ENCODE data around the gene CALML3.

Gene CALML3

GRCh38 chr10:5561704-5562645, 37.2 kb downstream of the CALML3 start:
- no peak overlapping the region for H3K4me3 ChIP-seq (ENCODE audit: low read depth, low read length, poor library complexity, severe bottlenecking)
- no peaks in the 10 kb centered on the region for H4K20me1 ChIP-seq (ENCODE audit: insufficient read depth, low read length)
- no peak overlapping the region for H3K9ac ChIP-seq (ENCODE audit: low read length)
- peaks cover 10% of the 10 kb centered on the region for H3K4me1 ChIP-seq (ENCODE audit: insufficient read depth, low read length, severe bottlenecking)
- no peaks in the 10 kb centered on the region for H3K9me3 ChIP-seq (ENCODE audit: low read length)
- peaks cover 10% of the 10 kb centered on the region; the same call in 1 of the 2 replicates for H3K27me3 ChIP-seq (ENCODE audit: insufficient read depth, low read length)
- H2AFZ ChIP-seq (ENCODE audit: low read length): no peak overlapping the region
- H3K4me2 ChIP-seq (ENCODE audit: low read length): no peak overlapping the region
- no peaks in the 10 kb centered on the region for H3K36me3 ChIP-seq (ENCODE audit: insufficient read depth, low read length)
- H3F3A ChIP-seq (ENCODE audit: insufficient read depth, low read length): no peaks in the 10 kb centered on the region
- H3K9me2 ChIP-seq (ENCODE audit: low read depth, low read length): no peaks in the 10 kb centered on the region
- TF ChIP-seq, protein P1, sequence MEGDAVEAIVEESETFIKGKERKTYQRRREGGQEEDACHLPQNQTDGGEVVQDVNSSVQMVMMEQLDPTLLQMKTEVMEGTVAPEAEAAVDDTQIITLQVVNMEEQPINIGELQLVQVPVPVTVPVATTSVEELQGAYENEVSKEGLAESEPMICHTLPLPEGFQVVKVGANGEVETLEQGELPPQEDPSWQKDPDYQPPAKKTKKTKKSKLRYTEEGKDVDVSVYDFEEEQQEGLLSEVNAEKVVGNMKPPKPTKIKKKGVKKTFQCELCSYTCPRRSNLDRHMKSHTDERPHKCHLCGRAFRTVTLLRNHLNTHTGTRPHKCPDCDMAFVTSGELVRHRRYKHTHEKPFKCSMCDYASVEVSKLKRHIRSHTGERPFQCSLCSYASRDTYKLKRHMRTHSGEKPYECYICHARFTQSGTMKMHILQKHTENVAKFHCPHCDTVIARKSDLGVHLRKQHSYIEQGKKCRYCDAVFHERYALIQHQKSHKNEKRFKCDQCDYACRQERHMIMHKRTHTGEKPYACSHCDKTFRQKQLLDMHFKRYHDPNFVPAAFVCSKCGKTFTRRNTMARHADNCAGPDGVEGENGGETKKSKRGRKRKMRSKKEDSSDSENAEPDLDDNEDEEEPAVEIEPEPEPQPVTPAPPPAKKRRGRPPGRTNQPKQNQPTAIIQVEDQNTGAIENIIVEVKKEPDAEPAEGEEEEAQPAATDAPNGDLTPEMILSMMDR (IDR thresholded peaks at IDR 0.05; ENCODE audit: low read length): no peak
- no peak for TF ChIP-seq EZH2 (IDR thresholded peaks at IDR 0.05; ENCODE audit: borderline replicate concordance, low read length)
- no peak overlapping the region for H3K27ac ChIP-seq (ENCODE audit: low read depth, low read length, poor library complexity, severe bottlenecking)
- no peaks in the 10 kb centered on the region for H3K79me2 ChIP-seq (ENCODE audit: insufficient read depth, low read length)

DNA sequence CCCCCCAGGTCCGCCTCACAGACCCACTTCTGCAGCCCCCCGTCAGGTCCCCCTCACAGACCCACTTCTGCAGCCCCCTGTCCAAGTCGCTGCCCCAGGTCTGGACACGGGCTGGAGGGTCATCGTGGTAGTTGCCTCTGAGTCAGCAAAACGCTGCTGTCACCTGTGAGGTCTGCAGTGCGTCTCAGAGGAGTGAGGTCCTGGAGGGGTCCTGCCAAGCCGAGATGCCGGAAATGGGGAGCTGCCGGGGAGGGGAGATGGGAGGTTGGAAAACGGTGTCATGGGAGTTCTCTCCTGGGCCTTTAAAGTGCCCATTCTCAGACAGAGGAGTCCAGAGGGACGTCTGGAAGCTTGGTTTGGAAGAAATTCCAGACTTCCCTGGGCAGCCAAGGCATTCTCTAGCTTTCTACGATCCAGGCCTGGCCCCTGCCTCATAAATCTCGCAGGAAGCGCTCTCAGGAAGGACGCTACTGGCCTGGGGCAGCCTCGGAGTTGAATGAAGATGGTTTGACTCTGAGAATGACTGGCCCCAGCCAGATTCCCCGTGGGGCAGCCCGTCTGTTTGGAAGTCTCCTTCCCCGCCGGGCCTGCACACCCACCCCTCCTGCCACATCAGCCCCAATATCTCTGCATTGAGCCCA, 38.7 kb downstream of the CALML3 start:
- peaks cover 6% of the 10 kb centered on the region; the same call in 1 of the 2 replicates for H3K27me3 ChIP-seq (ENCODE audit: insufficient read depth, low read length)
- TF ChIP-seq, protein P1 (IDR thresholded peaks at IDR 0.05; ENCODE audit: low read length): no peak
- no peak for TF ChIP-seq EZH2 (IDR thresholded peaks at IDR 0.05; ENCODE audit: borderline replicate concordance, low read length)
- H3K9ac ChIP-seq (ENCODE audit: low read length): no peak overlapping the region
- no peaks in the 10 kb centered on the region for H3K9me3 ChIP-seq (ENCODE audit: low read length)
- no peak overlapping the region for H2AFZ ChIP-seq (ENCODE audit: low read length)
- no peak overlapping the region for H3K4me2 ChIP-seq (ENCODE audit: low read length)
- H3K79me2 ChIP-seq (ENCODE audit: insufficient read depth, low read length): no peaks in the 10 kb centered on the region
- no peaks in the 10 kb centered on the region for H4K20me1 ChIP-seq (ENCODE audit: insufficient read depth, low read length)
- no peaks in the 10 kb centered on the region for H3K36me3 ChIP-seq (ENCODE audit: insufficient read depth, low read length)
- H3K9me2 ChIP-seq (ENCODE audit: low read depth, low read length): no peaks in the 10 kb centered on the region
- H3K4me1 ChIP-seq (ENCODE audit: insufficient read depth, low read length, severe bottlenecking): peaks cover 10% of the 10 kb centered on the region
- H3K4me3 ChIP-seq (ENCODE audit: low read depth, low read length, poor library complexity, severe bottlenecking): no peak overlapping the region
- H3K27ac ChIP-seq (ENCODE audit: low read depth, low read length, poor library complexity, severe bottlenecking): no peak overlapping the region
- no peaks in the 10 kb centered on the region for H3F3A ChIP-seq (ENCODE audit: insufficient read depth, low read length)

GRCh38 chr10:5563991-5564536, 39.3 kb downstream of the CALML3 start:
- Histone ChIP-seq H2AFZ (ENCODE audit: low read length) (no peak overlapping the region), H3K27ac (ENCODE audit: low read depth, low read length, poor library complexity, severe bottlenecking) (no peak overlapping the region), H3K79me2 (ENCODE audit: insufficient read depth, low read length) (no peaks in the 10 kb centered on the region), H3K36me3 (ENCODE audit: insufficient read depth, low read length) (no peaks in the 10 kb centered on the region), H3K27me3 (ENCODE audit: insufficient read depth, low read length) (peaks cover 3% of the 10 kb centered on the region; the same call in 1 of the 2 replicates), H3K4me1 (ENCODE audit: insufficient read depth, low read length, severe bottlenecking) (peaks cover 10% of the 10 kb centered on the region), H3K4me2 (ENCODE audit: low read length) (peak overlapping the region; percentile 43; the same call in 1 of the 2 replicates), H3K9ac (ENCODE audit: low read length) (no peak overlapping the region), H3K9me3 (ENCODE audit: low read length) (no peaks in the 10 kb centered on the region), H3K4me3 (ENCODE audit: low read depth, low read length, poor library complexity, severe bottlenecking) (no peak overlapping the region), H4K20me1 (ENCODE audit: insufficient read depth, low read length) (no peaks in the 10 kb centered on the region), H3K9me2 (ENCODE audit: low read depth, low read length) (no peaks in the 10 kb centered on the region), H3F3A (ENCODE audit: insufficient read depth, low read length) (no peaks in the 10 kb centered on the region)
- TF ChIP-seq, protein P1 (IDR thresholded peaks at IDR 0.05; ENCODE audit: low read length): no peak
- no peak for TF ChIP-seq EZH2 (IDR thresholded peaks at IDR 0.05; ENCODE audit: borderline replicate concordance, low read length)

Data from OCI-LY1 (cell line).